Measurements from ENCODE around the gene COL21A1.

GRCh38 chr6:56211724-56212123 lies 35.7 kb downstream of the COL21A1 start:
- TF ChIP-seq CTCF (IDR thresholded peaks at IDR 0.05), result no peak
- TF ChIP-seq POLR2A (IDR thresholded peaks at IDR 0.05), result no peak
- no peak for TF ChIP-seq POLR2AphosphoS5 (IDR thresholded peaks at IDR 0.05)
